ENCODE results near the gene ZSCAN16. TPM values are rescaled to one million over a fixed set of nuclear protein-coding genes. Genes with fewer than 3 reads are reported as not detected.

The ZSCAN16 gene
- total and polyA plus RNA-seq, 2 experiments from 2014 or later: 4.7 to 12.9 TPM

GRCh38 chr6:28139860-28140543 is 15.6 kb downstream of the ZSCAN16 start:
- no peak overlapping the region for H3K4me3 ChIP-seq
- no peaks in the 10 kb centered on the region for H3F3A ChIP-seq (replicated peaks; ENCODE audit: low read depth)
- peaks cover 26% of the 10 kb centered on the region for H3K27me3 ChIP-seq (ENCODE audit: insufficient read depth)
- Mint-ChIP-seq H3K36me3 (ENCODE audit: low read depth) (peaks cover 13% of the 10 kb centered on the region; the same call in 2 of the 3 replicates), H3K27me3 (ENCODE audit: insufficient read depth, low read depth, poor library complexity) (peaks cover 17% of the 10 kb centered on the region), H3K4me3 (peak overlapping the region; percentile 53), H3K9me3 (no peaks in the 10 kb centered on the region), H3K4me1 (peaks cover 21% of the 10 kb centered on the region), H3K27ac (no peak overlapping the region)
- no peak for ATAC-seq
- no peak overlapping the region for H3K4me2 ChIP-seq
- H3K27ac ChIP-seq (ENCODE audit: low read depth): no peak overlapping the region
- no peak overlapping the region for H2AFZ ChIP-seq
- no peak for DNase-seq (ENCODE audit: low spot score)
- 0 out of 2 replicates have a peak, but pooled peaks cover 8% of the 10 kb centered on the region for H4K20me1 ChIP-seq (replicated peaks; ENCODE audit: insufficient read depth)
- no peaks in the 10 kb centered on the region for H3K36me3 ChIP-seq (ENCODE audit: insufficient read depth)
- TF ChIP-seq ETS1 (IDR thresholded peaks at IDR 0.05): no peak
- TF ChIP-seq JUNB (IDR thresholded peaks at IDR 0.05; ENCODE audit: unreplicated experiment): no peak
- no peak for TF ChIP-seq EZH2phosphoT487 (IDR thresholded peaks at IDR 0.05; ENCODE audit: unreplicated experiment)
- no peak for TF ChIP-seq NANOG (IDR thresholded peaks at IDR 0.05; ENCODE audit: borderline replicate concordance)
- no peak for TF ChIP-seq CREB1 (CRISPR knock-in tag; IDR thresholded peaks at IDR 0.05; ENCODE audit: low read depth)
- no peak for TF ChIP-seq EZH2 (IDR thresholded peaks at IDR 0.05; ENCODE audit: low read depth, unreplicated experiment)
- TF ChIP-seq ZNF462 (CRISPR knock-in tag; IDR thresholded peaks at IDR 0.05): no peak
- no peak for TF ChIP-seq CTCF (conservative IDR thresholded peaks at IDR 0.05; ENCODE audit: low read depth in 2 of 2)
- no peak for TF ChIP-seq POLR2AphosphoS5 (IDR thresholded peaks at IDR 0.05; ENCODE audit: low read depth)
- no peak for TF ChIP-seq ZNF331 (CRISPR knock-in tag; IDR thresholded peaks at IDR 0.05; ENCODE audit: low read depth)
- H3K4me1 ChIP-seq (ENCODE audit: insufficient read depth): peaks cover 20% of the 10 kb centered on the region
- no peaks in the 10 kb centered on the region for H3K9me2 ChIP-seq (ENCODE audit: insufficient read depth)
- H3K79me2 ChIP-seq (replicated peaks; ENCODE audit: insufficient read depth): peaks cover 47% of the 10 kb centered on the region
